ENCODE results near the gene GPR141.

DNA sequence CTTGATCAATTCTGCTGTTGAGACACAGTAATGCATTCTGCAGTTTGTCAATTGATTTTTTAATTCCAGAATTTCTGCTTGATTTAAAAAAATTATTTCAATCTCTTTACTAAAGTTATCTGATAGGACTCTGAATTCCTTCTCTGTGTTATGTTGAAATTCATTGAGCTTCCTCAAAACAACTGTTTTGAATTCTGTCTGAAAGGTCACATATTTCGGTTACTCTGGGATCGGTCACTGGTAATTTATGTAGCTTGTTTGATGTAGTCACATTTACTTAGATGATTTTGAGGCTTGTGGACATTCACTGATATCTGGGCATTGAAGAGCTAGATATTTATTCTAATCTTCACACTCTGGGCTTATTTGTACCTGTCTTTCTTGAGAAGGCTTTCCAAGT, 97.6 kb downstream of the GPR141 start:
- TF ChIP-seq POLR2A (IDR thresholded peaks at IDR 0.05) = no peak
- TF ChIP-seq, protein P1, sequence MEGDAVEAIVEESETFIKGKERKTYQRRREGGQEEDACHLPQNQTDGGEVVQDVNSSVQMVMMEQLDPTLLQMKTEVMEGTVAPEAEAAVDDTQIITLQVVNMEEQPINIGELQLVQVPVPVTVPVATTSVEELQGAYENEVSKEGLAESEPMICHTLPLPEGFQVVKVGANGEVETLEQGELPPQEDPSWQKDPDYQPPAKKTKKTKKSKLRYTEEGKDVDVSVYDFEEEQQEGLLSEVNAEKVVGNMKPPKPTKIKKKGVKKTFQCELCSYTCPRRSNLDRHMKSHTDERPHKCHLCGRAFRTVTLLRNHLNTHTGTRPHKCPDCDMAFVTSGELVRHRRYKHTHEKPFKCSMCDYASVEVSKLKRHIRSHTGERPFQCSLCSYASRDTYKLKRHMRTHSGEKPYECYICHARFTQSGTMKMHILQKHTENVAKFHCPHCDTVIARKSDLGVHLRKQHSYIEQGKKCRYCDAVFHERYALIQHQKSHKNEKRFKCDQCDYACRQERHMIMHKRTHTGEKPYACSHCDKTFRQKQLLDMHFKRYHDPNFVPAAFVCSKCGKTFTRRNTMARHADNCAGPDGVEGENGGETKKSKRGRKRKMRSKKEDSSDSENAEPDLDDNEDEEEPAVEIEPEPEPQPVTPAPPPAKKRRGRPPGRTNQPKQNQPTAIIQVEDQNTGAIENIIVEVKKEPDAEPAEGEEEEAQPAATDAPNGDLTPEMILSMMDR (IDR thresholded peaks at IDR 0.05) = no peak
